Putamen (tissue), 1 donor: ENCODE data around the gene SMIM11.
"Not testable (repeated sequence)": the region's sequence is repeated elsewhere in the genome, so short reads cannot be mapped to it uniquely, and the experiment has no call there.

Source experiments
- DNase-seq: peaks from one replicate; pipeline ENCODE4 v3.0.0-alpha.2; 2016; ENCODE audit warnings: low spot score

The SMIM11 gene

GRCh38 chr21:34423805-34424204, 48.5 kb downstream of the SMIM11 start, which contains the start of gene SMIM34:
SMIM34 (minus strand) TSS chr21:34423951; CDS start chr21:34423839, 112 bp downstream.
- DNase-seq, result not testable (repeated sequence)

- not testable (repeated sequence) for DNase-seq
These were observed 52.0 kb downstream of the SMIM11 start for GRCh38 chr21:34427339-34427738.

GRCh38 chr21:34428441-34428840, 53.1 kb downstream of the SMIM11 start:
- DNase-seq, result not testable (repeated sequence)

- DNase-seq, result not testable (repeated sequence)
These were observed 54.4 kb downstream of the SMIM11 start for GRCh38 chr21:34429710-34430109.
